GM12892 (cell line): ENCODE results near the gene VAMP7.
"Not testable (repeated sequence)": the region's sequence is repeated elsewhere in the genome, so short reads cannot be mapped to it uniquely, and the experiment has no call there.

Experiments used
- DNase-seq: peaks from one replicate; pipeline ENCODE4 v3.0.0; 2011; ENCODE audit not compliant: insufficient read length
- FAIRE-seq: peaks from 2 replicates; lab custom pipeline; 2011; peaks lifted over from hg19 to GRCh38; lab: Jason Lieb, UNC
- POLR2A ChIP-seq: IDR thresholded peaks from 2 replicates; pipeline ENCODE4 v1.6.1; 2011; ENCODE audit warnings: low read depth, low read length, control low read depth
- POLR2AphosphoS5 ChIP-seq: IDR thresholded peaks from 2 replicates; pipeline ENCODE4 v1.6.1; 2011; ENCODE audit warnings: low read depth, low read length, control low read depth
- TAF1 ChIP-seq: IDR thresholded peaks from 2 replicates; pipeline ENCODE4 v1.6.1; 2011; ENCODE audit warnings: low read depth, mild to moderate bottlenecking, control low read depth, low read length, borderline replicate concordance

Gene VAMP7

DNA sequence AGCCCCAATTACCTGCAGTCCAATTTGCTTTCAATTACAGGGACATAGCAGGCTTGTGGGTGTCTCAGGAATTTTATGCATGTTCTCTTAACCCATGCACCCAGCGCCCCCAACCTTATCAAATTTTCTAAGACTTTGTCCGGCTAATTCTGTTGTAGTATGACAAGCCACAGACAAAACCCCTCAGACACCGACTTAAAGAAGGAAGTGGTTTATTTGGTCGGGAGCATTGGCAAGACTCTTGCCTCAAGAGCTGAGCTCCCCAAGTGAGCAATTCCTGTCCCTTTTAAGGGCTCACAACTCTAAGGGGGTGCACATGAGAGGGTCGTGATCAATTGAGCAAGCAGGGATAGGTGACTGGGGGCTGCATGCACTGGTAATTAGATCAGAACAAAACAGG lies 87.6 kb downstream of the VAMP7 start:
- DNase-seq (no peak), FAIRE-seq (no peak)
- no peak for TF ChIP-seq TAF1
- no peak for TF ChIP-seq POLR2A
- TF ChIP-seq POLR2AphosphoS5: no peak

DNA sequence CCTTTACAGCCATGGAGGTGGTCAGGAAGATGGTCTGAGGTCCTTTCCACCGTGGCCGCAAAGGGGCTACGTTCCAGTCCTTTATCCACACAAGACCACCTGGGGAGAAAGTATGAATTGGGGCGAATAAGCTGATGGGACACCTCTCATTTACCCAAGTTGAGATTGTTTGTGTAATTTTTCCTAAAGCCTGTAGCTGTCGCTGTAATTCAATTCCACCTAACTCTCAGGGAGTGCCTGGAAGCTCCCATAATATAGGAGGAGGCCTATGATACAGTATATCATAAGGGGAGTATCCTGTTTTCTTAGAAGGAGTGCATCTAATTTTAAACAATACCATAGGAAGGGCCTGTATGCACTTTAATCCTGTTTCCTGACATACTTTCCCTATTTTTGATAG lies 90.5 kb downstream of the VAMP7 start:
- not testable (repeated sequence) for FAIRE-seq, DNase-seq

DNA sequence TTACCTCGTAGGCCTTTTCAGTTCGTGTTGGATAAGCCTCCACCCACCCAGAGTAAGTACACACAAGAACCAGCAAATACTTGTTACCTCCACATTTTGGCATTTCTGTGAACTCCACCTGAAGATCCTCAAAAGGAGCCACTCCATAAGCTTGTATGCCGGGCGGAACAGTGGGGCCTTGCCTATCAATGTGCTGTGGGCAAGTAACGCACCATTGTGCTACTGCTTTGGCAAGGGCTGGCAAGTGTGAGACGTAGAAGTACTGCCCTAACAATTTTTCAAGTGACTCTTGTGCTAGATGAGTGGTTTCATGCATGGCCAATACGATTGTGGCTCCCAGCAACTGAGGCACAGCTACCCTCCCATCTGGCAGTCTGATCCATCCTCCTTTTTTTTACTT lies 91.1 kb downstream of the VAMP7 start:
- FAIRE-seq, DNase-seq: not testable (repeated sequence)

DNA sequence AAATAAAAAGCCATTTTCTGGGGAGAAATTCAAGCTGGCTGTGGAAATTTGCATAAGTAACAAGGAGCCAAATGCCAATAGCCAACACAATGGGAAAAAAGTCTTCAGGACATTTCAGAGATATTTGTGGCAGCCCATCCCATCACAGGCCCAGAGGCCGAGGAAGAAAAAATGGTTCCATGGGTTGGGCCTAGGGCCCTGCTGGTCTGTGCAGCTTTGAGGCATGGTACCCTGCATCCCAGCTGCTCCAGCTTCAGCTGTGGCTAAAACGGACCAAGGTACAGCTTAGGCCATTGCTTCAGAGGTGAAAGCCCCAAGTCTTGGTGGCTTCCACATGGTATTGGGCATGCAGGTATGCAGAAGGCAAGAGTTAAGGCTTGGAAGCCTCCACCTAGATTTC lies 102.2 kb downstream of the VAMP7 start:
- no peak for FAIRE-seq
- DNase-seq: no peak
- no peak for TF ChIP-seq POLR2A
- no peak for TF ChIP-seq TAF1
- TF ChIP-seq POLR2AphosphoS5: no peak

DNA sequence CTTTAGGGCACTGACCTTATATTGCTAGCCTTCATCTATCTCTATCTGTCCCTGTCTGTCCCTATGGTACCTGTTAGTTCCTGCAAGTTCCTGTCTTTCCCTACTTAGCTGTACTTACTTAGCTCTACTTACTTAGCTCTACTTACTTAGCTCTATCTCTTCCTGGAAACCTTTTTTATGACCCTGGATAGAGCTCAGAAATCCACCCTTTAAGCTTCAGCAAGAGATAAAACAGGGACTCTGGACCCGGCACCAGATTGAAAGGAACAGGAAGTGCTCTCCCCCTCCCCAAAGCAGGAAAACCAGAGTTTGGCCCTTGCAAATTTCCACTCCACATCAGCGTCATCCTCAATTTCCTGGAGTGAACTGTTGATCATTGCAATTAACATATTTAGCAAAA lies 104.1 kb downstream of the VAMP7 start:
- TF ChIP-seq POLR2AphosphoS5 (no peak), POLR2A (no peak)
- DNase-seq (no peak), FAIRE-seq (peak; percentile 46)

DNA sequence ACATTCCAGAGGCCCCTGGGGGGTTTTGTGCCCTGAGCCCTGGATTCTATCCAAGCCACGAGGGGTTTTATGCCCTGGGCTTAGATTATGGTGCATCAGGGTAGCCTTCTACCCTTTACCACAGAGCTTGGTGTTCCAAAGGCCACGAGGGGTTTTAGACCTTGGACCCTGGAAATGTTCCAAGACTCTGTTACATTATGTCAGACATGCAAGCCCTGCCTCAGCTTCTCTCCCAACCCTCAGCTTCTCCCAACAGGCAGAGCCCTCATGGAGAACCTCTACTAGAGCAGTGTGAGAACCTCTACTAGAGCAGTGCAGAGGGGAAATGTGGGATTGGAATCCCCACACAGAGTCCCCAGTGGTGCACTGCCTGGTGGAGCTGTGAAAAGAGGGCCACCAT lies 105.8 kb downstream of the VAMP7 start:
- not testable (repeated sequence) for FAIRE-seq, DNase-seq

DNA sequence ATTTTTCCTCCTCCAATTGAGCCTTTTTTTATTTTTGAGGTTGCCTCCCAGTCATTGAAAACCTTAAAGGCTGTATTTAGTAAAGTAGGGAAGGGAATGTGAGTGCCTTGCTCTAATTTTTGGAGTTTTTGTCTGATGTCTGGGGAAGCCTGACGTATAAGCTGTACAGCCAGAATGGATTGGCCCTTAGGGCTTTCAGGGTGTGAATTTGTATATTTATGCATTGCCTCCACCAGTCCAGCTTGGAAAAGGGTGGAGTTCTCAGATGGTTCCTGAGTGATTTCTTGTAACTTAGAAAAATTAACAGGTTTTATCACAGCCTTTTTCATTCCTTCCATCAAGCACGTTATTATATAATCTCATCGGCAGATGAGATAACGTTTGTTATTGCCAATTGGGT lies 107.7 kb downstream of the VAMP7 start:
- DNase-seq (no peak), FAIRE-seq (no peak)

More for the DNA sequence above, 107.7 kb downstream of the VAMP7 start:
- TF ChIP-seq TAF1: no peak
- no peak for TF ChIP-seq POLR2AphosphoS5
- TF ChIP-seq POLR2A: no peak
